Hepatocyte (in vitro differentiated cells): ENCODE data around the gene FSHB.

Source experiments
- EZH2 ChIP-seq: fragments of 200-600 bp; sonication (generic); IDR thresholded peaks from 2 replicates; pipeline ENCODE4 v1.6.1; 2016; ENCODE audit warnings: antibody characterized with exemption, mild to moderate bottlenecking, borderline replicate concordance
- TF ChIP-seq, protein P1 (sequence below): fragments of 200-600 bp; sonication (generic); IDR thresholded peaks from 2 replicates; pipeline ENCODE4 v1.5.1; 2016; ENCODE audit warnings: antibody characterized with exemption, mild to moderate bottlenecking; ENCODE audit not compliant: poor library complexity

DNA sequence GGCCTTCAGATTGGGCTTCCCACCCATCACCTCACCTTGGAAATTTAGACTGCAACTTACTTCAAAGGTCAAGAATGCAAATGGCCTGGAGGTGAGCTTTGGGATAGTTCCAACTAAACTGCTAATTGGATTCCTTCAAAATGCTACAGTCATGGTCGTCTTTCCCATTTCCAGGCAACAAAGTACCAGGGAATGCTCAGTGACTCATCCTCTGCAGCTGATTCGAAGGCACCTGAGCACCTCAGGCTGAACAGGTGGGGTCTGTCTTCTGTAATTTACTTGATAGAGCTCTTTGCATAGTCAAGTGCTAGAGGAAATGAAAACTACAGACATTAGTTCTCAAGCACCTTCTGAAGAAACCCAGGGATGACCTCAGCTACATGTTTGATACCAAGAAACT is 20.5 kb upstream of the FSHB start:
- TF ChIP-seq, protein P1, sequence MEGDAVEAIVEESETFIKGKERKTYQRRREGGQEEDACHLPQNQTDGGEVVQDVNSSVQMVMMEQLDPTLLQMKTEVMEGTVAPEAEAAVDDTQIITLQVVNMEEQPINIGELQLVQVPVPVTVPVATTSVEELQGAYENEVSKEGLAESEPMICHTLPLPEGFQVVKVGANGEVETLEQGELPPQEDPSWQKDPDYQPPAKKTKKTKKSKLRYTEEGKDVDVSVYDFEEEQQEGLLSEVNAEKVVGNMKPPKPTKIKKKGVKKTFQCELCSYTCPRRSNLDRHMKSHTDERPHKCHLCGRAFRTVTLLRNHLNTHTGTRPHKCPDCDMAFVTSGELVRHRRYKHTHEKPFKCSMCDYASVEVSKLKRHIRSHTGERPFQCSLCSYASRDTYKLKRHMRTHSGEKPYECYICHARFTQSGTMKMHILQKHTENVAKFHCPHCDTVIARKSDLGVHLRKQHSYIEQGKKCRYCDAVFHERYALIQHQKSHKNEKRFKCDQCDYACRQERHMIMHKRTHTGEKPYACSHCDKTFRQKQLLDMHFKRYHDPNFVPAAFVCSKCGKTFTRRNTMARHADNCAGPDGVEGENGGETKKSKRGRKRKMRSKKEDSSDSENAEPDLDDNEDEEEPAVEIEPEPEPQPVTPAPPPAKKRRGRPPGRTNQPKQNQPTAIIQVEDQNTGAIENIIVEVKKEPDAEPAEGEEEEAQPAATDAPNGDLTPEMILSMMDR: no peak
- TF ChIP-seq EZH2: no peak
